ENCODE results near the gene NUP54. TPM values are rescaled to one million over a fixed set of nuclear protein-coding genes. Genes with fewer than 3 reads are reported as not detected.

NUP54 gene
- total and polyA plus RNA-seq, 10 donors, result 22.8 to 43.2 (median 31.9) TPM

DNA sequence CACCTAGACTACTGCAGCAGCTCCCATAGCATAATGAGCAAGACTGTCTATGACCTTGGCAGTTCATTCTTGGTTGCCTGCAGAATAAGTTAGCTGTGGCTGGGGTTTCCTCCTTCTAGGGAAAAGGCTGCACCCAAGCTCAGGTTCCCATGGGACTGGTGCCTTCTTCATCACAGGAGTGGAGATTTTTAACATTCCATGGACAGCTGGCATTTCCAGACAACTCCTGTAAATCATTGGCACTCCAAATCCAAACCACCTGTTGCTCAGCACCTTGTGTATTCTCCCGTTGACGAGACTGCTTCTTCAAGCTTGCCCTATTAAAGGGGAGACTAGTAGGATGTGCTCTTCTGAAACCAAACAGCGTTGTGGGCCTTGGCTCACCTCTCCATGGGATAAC is 7.8 kb upstream of the NUP54 start:
- peaks cover 0 to 11% (median 8%) of the 10 kb centered on the region in 8 donors for H3K9me3 ChIP-seq
- intact Hi-C loops (cut with DNase I; ENCODE audit: low total_unique reads), result no loop called here

DNA sequence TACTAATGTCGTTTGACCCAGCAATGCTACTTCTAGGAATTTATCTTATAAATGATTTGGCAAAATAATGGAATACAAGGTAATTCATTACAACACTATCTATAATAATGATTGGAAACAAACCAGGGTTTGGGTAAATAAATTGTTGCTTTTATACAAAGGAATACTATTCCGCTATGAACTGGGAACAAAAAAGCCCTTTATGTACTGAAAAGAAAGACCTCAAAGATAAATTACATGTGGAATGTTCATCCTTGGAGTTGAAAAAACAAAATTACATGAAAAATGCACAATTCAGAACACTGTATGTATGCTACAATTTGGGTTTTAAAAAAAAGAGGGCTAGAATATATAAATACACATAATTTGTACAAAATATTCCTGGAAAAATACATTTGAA is 5.2 kb upstream of the NUP54 start:
- Histone ChIP-seq H3K4me3 (no peak overlapping the region), H3K27me3 (replicated peaks in 1 of 7) (no peaks in the 10 kb centered on the region), H3K36me3 (peaks cover 0 to 6% (median 0%) of the 10 kb centered on the region in 6 donors), H3K27ac (no peak overlapping the region), H3K4me1 (peaks cover 0 to 12% (median 10%) of the 10 kb centered on the region in 6 donors), H3K9me3 (peaks cover 0 to 11% (median 8%) of the 10 kb centered on the region in 8 donors)
- DNase-seq, result no peak
- intact Hi-C loops (cut with DNase I; ENCODE audit: low total_unique reads), result no loop called here
- TF ChIP-seq POLR2AphosphoS5 (IDR thresholded peaks at IDR 0.05) (no peak), POLR2A (IDR thresholded peaks at IDR 0.05) (no peak)
- TF ChIP-seq, protein P1, sequence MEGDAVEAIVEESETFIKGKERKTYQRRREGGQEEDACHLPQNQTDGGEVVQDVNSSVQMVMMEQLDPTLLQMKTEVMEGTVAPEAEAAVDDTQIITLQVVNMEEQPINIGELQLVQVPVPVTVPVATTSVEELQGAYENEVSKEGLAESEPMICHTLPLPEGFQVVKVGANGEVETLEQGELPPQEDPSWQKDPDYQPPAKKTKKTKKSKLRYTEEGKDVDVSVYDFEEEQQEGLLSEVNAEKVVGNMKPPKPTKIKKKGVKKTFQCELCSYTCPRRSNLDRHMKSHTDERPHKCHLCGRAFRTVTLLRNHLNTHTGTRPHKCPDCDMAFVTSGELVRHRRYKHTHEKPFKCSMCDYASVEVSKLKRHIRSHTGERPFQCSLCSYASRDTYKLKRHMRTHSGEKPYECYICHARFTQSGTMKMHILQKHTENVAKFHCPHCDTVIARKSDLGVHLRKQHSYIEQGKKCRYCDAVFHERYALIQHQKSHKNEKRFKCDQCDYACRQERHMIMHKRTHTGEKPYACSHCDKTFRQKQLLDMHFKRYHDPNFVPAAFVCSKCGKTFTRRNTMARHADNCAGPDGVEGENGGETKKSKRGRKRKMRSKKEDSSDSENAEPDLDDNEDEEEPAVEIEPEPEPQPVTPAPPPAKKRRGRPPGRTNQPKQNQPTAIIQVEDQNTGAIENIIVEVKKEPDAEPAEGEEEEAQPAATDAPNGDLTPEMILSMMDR (IDR thresholded peaks at IDR 0.05 in 8 of 11, conservative IDR thresholded peaks at IDR 0.05 in 3 of 11), result no peak
- WGBS, 5 donors, result 88 to 95% (median 90%) methylated on average over 2 of the region's 2 CpGs

More for the DNA sequence above, 7.8 kb upstream of the NUP54 start:
- DNase-seq, result no peak
- no peak overlapping the region for H3K4me3 ChIP-seq
- TF ChIP-seq POLR2AphosphoS5 (IDR thresholded peaks at IDR 0.05) (no peak), POLR2A (IDR thresholded peaks at IDR 0.05) (no peak)
- TF ChIP-seq, protein P1 (IDR thresholded peaks at IDR 0.05 in 8 of 11, conservative IDR thresholded peaks at IDR 0.05 in 3 of 11), result no peak
- 70 to 95% (median 80%) methylated on average over 3 of the region's 3 CpGs for WGBS, 5 donors
- H3K27me3 ChIP-seq (replicated peaks in 1 of 7), result no peaks in the 10 kb centered on the region
- no peaks in the 10 kb centered on the region for H3K4me1 ChIP-seq
- peak overlapping the region in 1 of 8 donors; percentile 48 for H3K27ac ChIP-seq
- peaks cover 0 to 32% (median 12%) of the 10 kb centered on the region in 6 donors for H3K36me3 ChIP-seq

DNA sequence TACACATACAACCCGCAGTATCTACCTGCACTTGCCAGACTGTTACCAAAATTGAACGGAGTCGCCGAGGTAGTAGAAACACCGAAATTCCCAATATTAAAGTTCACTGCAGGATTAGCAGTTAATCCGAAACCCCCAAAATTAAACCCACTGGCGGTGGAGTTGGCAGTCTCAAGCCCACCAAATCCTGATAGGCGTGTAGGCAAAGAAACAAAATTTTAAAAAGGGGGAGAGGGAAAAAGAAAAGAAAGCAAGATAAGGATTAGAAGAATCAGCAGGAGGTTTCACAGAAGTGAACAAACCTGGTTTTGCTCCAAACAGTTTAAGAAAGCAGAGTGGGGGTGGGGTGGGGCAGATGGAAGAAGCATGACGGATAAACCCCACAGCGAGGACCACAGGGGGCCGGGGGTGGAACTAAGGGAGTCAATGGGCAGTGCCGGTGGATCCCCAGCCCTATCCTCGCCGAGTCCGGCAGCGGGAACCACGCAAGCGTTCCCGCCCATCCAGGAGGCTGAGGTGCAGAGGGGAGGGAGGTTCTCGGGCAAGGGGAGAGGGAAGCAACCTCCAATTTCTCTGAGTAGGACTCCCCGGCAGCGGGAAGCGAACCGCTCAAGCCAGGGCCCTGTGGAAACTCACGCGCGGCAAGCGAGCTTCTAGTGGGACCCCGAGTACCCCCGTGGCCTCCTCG is 599 bp downstream of the NUP54 start:
- Histone ChIP-seq H3K27me3 (replicated peaks in 1 of 7) (no peaks in the 10 kb centered on the region), H3K27ac (peak overlapping the region; percentile 79 to 94 (median 92)), H3K36me3 (peaks cover 0 to 18% (median 10%) of the 10 kb centered on the region in 6 donors), H3K9me3 (no peaks in the 10 kb centered on the region), H3K4me3 (peak overlapping the region; percentile 80 to 98 (median 84)), H3K4me1 (peaks cover 14 to 48% (median 38%) of the 10 kb centered on the region in 6 donors)
- 1 to 3% (median 2%) methylated on average over 20 to 31 of the region's 31 CpGs for WGBS, 5 donors
- DNase-seq, result no peak
- intact Hi-C loops (cut with DNase I; ENCODE audit: low total_unique reads), result no loop called here
- TF ChIP-seq POLR2A (IDR thresholded peaks at IDR 0.05), result no peak
- TF ChIP-seq, protein P1 (IDR thresholded peaks at IDR 0.05 in 8 of 11, conservative IDR thresholded peaks at IDR 0.05 in 3 of 11), result no peak
- TF ChIP-seq POLR2AphosphoS5 (IDR thresholded peaks at IDR 0.05), result no peak

DNA sequence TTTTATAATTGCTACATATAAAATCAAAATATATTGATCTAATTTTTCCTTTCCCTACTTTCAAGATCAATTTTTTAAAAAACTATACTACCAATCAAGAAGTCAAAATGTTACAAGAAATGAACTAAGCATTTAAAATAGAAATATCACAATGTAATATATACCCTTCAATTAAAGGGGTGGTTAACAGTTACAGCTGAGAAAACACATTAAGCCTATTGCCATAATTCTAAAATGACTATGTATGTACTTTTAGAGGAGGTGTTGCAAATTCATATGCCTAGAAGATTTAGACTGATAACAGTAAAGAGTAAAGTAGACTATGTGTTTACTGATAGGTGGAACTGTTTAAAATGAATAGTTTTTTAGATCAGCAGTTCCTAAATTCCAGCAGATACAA is 3.7 kb downstream of the NUP54 start:
- Histone ChIP-seq H3K27ac (no peak overlapping the region), H3K9me3 (no peaks in the 10 kb centered on the region), H3K36me3 (peaks cover 0 to 48% (median 26%) of the 10 kb centered on the region in 6 donors), H3K4me1 (peaks cover 14 to 47% (median 36%) of the 10 kb centered on the region in 6 donors), H3K4me3 (no peak overlapping the region), H3K27me3 (replicated peaks in 1 of 7) (no peaks in the 10 kb centered on the region)
- intact Hi-C loops (cut with DNase I; ENCODE audit: low total_unique reads), result no loop called here
- TF ChIP-seq, protein P1 (IDR thresholded peaks at IDR 0.05 in 8 of 11, conservative IDR thresholded peaks at IDR 0.05 in 3 of 11), result no peak
- no peak for TF ChIP-seq POLR2AphosphoS5 (IDR thresholded peaks at IDR 0.05)
- DNase-seq, result no peak

Data from spleen (tissue), 11 donors.